Measurements from ENCODE around the gene ZNF740. TPM values are rescaled to one million over a fixed set of nuclear protein-coding genes. Genes with fewer than 3 reads are reported as not detected.

ZNF740 gene, protein sequence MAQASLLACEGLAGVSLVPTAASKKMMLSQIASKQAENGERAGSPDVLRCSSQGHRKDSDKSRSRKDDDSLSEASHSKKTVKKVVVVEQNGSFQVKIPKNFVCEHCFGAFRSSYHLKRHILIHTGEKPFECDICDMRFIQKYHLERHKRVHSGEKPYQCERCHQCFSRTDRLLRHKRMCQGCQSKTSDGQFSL
- 11.1 and 11.4 TPM in 2 replicates for total RNA-seq

DNA sequence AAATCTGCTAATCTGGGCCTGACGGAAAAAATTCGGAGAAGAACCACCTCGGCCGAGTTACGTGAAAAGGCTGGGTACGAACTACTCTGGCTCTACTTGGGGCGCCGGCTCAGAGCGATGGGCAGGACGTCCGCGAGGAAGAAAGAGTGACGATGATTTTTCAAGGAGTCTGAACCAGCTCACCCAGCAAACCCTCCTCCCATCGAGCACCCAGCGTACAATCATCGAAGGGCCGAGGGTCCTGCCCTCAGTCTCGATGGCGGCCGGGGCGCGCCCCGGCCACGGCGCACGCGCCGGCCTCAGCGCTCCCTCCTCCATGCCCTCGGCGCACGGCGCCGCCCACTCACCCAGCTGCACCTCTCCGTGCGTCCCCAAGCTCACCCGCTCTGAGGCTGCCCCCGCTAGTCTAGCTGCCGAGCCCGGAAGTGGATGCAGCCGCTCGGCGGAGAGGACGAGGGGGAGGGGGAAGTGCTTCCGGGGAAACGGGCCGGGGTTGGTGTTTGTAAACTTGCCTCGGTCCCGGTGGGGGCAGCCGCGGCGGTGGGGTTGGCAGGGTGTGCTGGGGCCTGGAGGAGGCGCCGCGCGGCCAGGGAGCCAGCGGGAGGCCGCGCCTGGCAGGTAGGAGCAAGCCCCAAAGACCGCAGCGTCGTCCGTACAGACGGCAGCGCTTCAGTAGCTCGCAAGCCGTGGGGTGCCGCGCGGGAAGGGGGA, at the start of gene ZNF740, which contains the start of gene CSAD:
ZNF740 (plus strand) TSS at position 503 of the 711 bp plus-strand sequence. CDS start 1,262 bp downstream, outside the sequence.
CSAD (minus strand) TSS at position 706 of the 711 bp plus-strand sequence. CDS start 7,455 bp downstream, outside the sequence.

DNA sequence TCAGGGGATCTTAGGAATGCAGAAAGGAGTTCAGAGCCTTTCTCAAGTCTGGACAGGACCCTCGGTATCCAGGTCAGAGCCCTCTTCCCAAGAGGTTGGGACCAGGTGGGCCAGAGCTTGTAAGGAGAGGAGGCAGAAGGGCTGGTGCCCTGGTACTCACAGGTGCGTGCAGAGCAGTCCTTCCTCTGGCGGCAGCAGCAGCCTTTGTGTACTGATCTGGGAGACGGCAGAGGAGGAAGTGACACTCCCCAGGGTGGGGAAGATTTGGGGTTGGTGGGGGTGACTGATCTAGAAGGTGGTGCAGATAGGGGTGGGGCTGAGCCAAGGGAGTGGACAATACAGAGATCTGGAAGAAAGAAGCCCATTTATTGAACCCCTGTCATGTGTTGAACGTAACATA, 26.5 kb downstream of the ZNF740 start, which contains the start of gene ITGB7:
ITGB7 (minus strand) TSS at position 210 of the 400 bp plus-strand sequence. CDS start 6,808 bp downstream, outside the sequence.

DNA sequence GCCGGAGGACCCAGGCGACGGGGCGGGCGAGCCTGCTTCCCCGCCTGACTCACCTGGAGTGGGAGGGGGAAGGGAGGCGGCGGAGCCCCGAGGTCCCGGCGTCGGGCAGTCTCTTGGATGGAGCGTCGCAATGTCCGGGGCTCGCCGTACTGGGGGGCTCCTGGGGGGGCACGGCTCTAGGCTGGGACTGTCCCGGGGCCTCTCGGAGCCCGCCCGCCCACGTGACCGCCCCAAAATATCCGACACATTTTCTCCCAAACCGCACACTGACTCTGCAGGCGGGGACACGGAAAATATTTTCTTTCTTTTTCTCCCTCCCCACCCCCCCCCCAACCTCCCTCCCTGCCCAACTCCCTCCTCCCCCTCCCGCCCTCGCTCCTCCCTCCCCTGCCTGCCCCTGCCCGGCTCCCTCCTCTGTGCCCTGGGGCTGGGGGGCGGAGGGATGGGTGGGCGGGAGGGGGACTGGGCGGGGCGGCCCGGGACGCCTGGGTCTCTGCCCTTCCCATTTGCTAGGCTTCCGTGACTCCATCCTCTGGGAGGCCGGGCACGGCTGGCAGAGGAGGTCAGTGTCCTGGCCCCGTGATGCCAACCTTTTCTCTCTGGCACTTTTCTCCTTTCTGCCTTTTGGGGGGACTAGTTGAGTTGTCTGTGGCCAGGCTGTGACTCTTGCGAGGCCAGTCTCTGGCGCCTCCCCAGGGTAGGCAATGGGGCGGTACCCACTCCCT, 51.6 kb downstream of the ZNF740 start, which contains the start of gene RARG:
RARG (minus strand) TSS at position 289 of the 725 bp plus-strand sequence. CDS start 4,664 bp downstream, outside the sequence.

Other genes with a start within 250 kb of the ZNF740 start
- 5.7 and 7.8 TPM in 2 replicates for gene KRT18, start 231.6 kb upstream of the ZNF740 start, total RNA-seq
- gene EIF4B, start 174.3 kb upstream of the ZNF740 start, total RNA-seq: 1,215 and 1,309 TPM in 2 replicates
- gene TNS2, start 130.7 kb upstream of the ZNF740 start, total RNA-seq: 59.5 and 66.4 TPM in 2 replicates
- 32.5 and 44.7 TPM in 2 replicates for gene SPRYD3, start 101.3 kb upstream of the ZNF740 start, total RNA-seq
- gene IGFBP6, start 83.1 kb upstream of the ZNF740 start, total RNA-seq: 1,840 and 2,414 TPM in 2 replicates
- gene SOAT2, start 77.2 kb upstream of the ZNF740 start, total RNA-seq: 0.19 and 0.26 TPM in 2 replicates
- gene CSAD, start 203 bp downstream of the ZNF740 start, total RNA-seq: 10.4 and 12.0 TPM in 2 replicates
- 1.5 and 2.1 TPM in 2 replicates for gene ITGB7, start 26.5 kb downstream of the ZNF740 start, total RNA-seq
- 42.1 and 48.3 TPM in 2 replicates for gene RARG, start 51.5 kb downstream of the ZNF740 start, total RNA-seq
- 3.9 and 7.8 TPM in 2 replicates for gene ESPL1, start 87.6 kb downstream of the ZNF740 start, total RNA-seq
- 963 and 1,329 TPM in 2 replicates for gene PFDN5, start 114.8 kb downstream of the ZNF740 start, total RNA-seq
- gene MYG1, start 119.0 kb downstream of the ZNF740 start, total RNA-seq: 48.2 and 62.1 TPM in 2 replicates
- 38.7 and 49.7 TPM in 2 replicates for gene AAAS, start 140.9 kb downstream of the ZNF740 start, total RNA-seq
- 0.12 TPM in 1 of 2 replicates, not detected in the other for gene SP7, start 155.6 kb downstream of the ZNF740 start, total RNA-seq
- 26.0 and 28.4 TPM in 2 replicates for gene SP1, start 199.5 kb downstream of the ZNF740 start, total RNA-seq
- not detected in 2 replicates for gene AMHR2, start 243.1 kb downstream of the ZNF740 start, total RNA-seq